Prostate gland (tissue), 2 donors: ENCODE data around the gene DNAJB12.

Experiments
- POLR2A ChIP-seq: fragments of 450-650 bp; IDR thresholded peaks from one replicate; pipeline ENCODE4 v1.6.1; 2016; ENCODE audit warnings: antibody characterized with exemption, mild to moderate bottlenecking
- POLR2AphosphoS5 ChIP-seq: sonication (generic); formaldehyde crosslinking; IDR thresholded peaks from one replicate; pipeline ENCODE4 v1.6.1; 2017; ENCODE audit warnings: antibody characterized with exemption
- TF ChIP-seq, protein P1 (sequence below), 4 experiments: fragments of 200-600 bp in 2 of 4; fragments of 450-650 bp in 2 of 4; sonication (generic) in 2 of 4; IDR thresholded peaks; 1 replicate in 3 of 4; 2 replicates in 1 of 4; pipeline ENCODE4 v1.5.1; 2016 to 2019; ENCODE audit warnings: antibody characterized with exemption in 4 of 4, mild to moderate bottlenecking in 2 of 4, moderate library complexity in 2 of 4

- TF ChIP-seq POLR2A: no peak
- TF ChIP-seq, protein P1, sequence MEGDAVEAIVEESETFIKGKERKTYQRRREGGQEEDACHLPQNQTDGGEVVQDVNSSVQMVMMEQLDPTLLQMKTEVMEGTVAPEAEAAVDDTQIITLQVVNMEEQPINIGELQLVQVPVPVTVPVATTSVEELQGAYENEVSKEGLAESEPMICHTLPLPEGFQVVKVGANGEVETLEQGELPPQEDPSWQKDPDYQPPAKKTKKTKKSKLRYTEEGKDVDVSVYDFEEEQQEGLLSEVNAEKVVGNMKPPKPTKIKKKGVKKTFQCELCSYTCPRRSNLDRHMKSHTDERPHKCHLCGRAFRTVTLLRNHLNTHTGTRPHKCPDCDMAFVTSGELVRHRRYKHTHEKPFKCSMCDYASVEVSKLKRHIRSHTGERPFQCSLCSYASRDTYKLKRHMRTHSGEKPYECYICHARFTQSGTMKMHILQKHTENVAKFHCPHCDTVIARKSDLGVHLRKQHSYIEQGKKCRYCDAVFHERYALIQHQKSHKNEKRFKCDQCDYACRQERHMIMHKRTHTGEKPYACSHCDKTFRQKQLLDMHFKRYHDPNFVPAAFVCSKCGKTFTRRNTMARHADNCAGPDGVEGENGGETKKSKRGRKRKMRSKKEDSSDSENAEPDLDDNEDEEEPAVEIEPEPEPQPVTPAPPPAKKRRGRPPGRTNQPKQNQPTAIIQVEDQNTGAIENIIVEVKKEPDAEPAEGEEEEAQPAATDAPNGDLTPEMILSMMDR (IDR thresholded peaks at IDR 0.05): no peak
- no peak for TF ChIP-seq POLR2AphosphoS5
Measured at GRCh38 chr10:72386916-72387586, 32.3 kb upstream of the DNAJB12 start.
